NCI-H1417 (cell line): ENCODE data around the gene MFSD2A.
"Not testable (repeated sequence)": the region's sequence is repeated elsewhere in the genome, so short reads cannot be mapped to it uniquely, and the experiment has no call there.

ENCODE experiments used
- DNase-seq, 3 experiments: peaks; one replicate each; lab custom pipeline; 2025; lab: John Stamatoyannopoulos, UW

Gene MFSD2A

DNA sequence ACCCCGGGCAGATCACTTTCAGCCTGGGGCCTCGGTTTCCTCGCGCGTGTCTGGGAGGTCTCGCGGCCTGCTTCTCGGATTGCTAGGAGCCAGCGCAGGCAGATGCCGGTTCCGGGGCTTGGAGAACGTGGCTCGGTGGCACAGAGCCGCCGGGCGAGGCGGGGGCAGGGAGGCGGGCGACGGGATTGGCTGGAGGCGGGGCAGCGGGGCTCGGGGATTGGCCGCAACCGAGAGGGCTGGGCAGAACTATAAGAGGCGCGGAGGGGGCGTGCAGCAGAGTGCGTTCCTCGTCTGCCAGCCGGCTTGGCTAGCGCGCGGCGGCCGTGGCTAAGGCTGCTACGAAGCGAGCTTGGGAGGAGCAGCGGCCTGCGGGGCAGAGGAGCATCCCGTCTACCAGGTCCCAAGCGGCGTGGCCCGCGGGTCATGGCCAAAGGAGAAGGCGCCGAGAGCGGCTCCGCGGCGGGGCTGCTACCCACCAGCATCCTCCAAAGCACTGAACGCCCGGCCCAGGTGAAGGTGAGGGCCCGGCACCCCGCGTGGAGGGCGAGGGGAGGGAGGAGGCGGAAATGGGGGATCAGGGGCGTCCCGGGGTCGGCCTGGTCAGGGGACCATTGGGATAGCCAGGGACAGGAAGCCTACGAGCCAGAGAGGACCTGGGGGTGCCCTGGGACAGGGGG is at the start of gene MFSD2A:
TSS of gene MFSD2A (plus strand) at position 276 of the 677 bp plus-strand sequence. CDS start at position 424, 148 bp downstream.
- DNase-seq = peak; percentile 89 to 95 (median 92)

DNA sequence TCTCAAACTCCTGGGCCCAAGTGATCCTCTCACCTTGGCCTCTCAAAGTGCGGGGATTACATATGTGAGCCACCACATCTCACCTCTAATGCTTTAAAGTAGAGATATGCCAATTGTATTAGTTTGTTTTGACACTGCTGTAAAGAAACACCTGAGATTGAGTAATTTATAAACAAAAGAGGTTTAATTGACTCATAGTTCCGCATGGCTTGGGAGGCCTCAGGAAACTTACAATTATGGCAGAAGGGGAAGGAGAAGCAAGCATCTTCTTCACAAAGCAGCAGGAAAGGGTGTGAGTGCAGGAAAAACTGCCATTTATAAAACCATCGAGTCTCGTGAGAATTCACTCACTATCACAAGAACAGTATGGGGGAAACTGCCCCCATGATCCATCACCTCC is 49.8 kb upstream of the MFSD2A start:
- no peak for DNase-seq

DNA sequence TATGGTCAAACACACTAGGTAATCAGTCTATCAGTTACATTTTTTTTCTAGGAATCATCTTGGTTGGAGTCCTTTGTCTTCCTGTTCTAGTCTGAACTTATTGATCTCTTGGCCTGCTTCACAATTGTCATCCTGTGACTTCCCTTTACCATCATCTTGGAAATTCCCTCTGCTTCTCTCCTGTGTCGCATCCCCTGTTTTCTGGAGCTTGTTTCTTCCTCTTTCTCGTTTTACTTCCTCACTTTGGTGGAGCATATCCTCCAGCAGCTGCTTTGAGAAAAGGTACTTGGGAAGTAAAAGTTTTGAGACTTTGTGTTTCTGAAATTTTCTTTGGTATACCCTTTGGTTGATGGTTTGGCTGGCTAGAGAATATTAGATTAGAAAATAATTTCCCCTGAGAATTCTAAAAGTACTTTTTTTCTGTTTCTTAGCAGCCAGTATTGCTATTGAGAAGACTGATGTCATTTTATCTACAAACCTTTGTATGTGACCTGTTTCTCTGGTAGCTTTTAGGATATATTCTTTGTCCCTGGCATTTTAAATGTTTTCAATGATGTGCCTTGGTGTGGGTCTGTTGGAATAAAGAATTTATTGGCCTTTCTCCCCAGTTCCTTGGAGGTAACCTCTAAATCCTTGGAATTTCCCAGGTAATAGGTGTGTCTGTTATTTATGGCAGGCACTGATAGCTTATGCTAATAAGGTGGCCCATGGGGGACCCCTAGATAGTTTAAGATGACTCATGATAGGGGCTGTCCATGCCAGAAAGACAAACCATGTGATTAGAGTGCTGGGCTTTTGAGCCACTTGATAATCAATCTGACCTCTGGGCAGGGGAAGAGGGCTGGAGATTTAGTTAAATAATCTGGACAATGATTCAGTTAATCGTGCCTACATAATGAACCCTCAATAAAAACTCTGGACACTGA is 47.2 kb upstream of the MFSD2A start:
- DNase-seq = no peak

DNA sequence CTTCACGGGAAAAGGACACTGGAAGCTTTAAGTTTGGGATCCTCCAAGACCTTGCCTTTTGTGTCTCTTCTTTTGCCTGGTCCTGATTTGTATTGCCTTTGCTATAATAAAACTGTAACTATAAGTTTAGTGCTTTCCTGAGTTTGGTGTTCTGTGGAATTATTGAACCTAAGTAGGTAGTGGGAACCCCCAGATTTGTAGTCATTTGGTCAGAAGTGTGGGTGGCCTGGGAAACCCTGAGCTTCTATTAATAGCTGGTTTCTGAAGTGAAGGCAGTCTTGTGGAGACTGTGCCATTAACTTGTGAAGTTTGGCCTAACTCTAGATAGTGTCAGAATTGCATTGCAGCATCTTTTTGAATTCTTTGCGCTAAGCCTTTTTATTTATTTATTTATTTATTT is 46.4 kb upstream of the MFSD2A start:
- DNase-seq = no peak

DNA sequence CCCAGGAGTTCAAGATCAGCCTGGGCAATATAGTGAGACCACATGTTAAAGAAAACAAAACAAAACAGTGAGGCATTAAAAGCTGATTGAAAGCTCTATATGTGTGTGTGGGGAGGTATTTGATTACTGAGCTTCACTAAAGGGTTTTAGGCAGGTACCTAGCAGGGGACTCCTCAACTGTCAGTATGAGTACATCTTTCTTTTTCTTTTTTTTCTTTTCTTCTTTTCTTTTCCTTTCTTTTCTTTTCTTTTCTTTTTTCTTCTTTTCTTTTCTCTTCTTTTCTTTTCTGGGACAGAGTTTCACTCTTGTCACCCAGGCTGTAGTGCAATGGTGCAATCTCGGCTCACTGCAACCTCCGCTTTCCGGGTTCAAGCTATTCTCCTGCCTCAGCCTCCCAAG is 44.7 kb upstream of the MFSD2A start:
- no peak for DNase-seq

DNA sequence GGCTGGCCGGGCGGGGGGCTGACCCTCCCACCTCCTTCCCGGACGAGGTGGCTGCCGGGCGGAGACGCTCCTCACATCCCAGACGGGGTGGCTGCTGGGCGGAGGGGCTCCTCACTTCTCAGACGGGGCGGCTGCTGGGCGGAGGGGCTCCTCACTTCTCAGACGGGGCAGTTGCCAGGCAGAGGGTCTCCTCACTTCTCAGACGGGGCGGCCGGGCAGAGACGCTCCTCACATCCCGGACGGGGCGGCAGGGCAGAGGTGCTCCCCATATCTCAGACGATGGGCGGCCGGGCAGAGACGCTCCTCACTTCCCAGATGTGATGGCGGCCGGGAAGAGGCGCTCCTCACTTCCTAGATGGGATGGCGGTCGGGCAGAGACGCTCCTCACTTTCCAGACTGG is 41.8 kb upstream of the MFSD2A start:
- DNase-seq = not testable (repeated sequence)

DNA sequence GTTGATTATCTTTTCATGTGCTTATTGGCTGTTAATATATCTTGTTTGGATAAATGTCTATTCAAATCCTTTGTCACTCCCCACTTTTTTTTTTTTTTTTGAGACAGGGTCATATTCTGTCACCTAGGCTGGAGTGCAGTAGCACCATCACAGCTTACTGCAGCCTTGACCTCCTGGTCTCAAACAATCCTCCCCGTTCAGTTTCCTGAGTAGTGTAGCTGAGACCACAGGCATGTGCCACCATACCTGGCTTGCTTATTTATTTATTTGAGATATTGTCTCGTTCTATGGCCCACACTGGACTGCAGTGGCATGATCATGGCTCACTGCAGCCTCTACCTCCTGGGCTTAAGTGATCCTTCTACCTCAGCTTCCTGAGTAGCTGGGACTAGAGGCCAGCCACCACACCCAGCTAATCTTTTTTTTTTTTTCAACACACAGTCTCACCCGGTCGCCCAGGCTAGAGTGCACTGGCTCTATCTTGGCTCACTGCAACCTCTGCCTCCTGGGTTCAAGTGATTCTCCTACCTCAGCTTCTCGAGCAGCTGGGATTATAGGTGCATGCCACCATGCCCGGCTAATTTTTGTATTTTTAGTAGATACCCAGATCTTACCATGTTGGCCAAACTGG is 39.3 kb upstream of the MFSD2A start:
- no peak for DNase-seq

DNA sequence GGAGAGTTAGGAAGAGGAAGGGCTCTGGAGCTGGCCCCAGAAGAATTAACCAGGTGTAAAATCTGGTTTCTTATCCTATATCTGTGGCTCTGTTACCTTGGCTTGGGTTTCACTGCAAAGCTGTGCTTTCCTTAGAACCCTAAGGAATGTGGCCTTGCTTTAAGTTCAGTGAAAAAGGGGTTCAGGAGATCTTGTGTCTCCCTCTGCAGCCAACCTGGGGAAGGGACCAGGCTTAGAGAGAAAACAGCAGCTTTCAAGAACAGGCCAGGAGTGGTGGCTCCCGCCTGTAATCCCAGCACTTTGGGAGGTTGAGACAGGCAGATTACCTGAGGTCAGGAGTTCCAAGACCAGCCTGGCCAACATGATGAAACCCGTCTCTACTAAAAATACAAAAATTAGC is 37.1 kb upstream of the MFSD2A start:
- no peak for DNase-seq

DNA sequence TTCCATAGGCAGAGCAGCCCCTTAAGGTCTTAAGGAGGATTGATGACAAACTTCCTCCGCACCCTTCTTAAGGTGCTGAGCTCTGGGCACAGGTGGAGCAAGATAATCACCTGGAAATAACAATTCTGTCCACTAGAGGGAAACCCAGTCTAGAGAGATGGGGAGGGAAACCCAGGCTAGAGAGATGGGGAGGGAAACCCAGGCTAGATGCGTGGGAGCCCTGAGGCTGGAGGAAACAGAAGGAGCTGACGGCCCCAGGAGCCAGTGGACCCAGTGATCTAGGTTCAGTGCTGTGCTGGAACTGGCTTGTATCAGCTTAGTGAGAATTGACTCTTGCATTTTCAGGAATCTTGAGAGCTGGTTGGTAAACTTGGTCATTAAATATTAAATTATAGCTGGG is 35.4 kb upstream of the MFSD2A start:
- peak; percentile 44 to 88 (median 75) for DNase-seq

DNA sequence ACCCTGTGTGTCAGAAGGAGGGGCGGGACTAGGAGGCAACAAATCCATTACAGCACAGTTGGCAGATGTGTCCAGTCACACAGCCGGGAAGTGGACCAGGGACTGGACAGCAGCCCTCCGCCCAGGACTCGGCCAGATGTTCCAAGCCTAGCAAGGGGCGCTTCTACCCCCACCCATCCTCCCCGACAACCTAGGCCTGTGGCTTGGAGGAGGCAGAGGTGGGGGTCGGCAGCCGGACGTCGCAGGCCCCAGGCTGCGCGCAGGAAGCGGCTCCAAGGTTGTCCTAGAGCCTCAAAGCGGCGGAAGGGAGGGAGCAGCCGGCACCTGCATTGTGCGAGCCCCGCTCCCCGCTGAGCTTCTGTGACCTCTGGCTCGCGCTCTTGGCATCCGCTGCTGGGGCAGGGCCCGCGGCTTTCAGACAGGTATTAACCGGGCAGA is 32.7 kb upstream of the MFSD2A start:
- no peak for DNase-seq

DNA sequence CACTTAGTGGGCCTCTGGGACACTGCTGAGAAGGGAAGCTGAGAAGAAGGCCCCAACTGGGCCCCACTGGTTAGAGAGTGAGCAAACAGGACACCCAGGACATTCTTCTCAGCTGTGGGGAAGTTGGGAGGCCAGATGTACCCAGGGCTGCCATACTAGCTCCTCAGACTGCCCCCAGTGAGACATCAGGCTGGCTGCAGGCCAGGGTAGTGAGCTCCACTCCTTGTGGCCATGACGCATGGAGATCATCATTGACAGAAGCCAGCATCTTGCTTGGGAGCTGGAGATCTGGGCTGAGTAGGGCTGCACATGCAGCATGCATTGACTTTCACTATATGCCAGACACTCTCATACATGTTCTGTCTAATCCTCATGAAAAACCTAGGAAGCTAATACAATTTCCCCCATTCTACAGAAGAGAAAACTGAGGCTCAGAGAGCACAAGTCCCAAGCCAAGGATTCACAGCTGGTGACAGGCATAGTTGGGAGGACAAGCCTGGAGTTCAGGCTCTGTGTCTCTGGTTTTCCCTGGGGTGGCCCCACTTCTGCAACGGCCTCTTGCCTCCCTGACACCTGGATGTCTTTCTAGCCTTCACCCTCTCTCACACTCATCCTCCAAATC is 29.1 kb upstream of the MFSD2A start:
- DNase-seq = no peak

DNA sequence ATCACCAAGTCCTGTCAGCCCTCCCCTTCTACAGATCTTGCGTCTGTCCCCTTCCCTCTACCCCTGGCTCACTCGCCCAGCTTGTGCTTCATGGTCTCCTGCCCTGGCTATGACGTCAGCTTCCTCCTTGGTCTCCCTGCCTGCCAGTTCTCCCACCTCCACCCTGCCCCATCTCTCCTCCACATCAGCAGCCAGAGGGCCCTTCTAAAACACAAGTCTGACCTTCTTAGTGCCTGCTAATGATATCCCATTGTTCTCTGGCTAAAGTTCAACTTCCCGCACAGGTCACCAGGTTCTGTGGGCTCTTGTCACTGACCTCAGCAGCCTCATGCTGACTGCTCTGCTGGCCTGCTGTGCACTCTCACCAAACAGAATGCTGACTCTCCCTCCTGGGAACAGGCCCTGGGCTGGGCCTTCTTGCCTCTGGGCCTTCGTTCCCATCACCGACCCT is 28.6 kb upstream of the MFSD2A start:
- no peak for DNase-seq

DNA sequence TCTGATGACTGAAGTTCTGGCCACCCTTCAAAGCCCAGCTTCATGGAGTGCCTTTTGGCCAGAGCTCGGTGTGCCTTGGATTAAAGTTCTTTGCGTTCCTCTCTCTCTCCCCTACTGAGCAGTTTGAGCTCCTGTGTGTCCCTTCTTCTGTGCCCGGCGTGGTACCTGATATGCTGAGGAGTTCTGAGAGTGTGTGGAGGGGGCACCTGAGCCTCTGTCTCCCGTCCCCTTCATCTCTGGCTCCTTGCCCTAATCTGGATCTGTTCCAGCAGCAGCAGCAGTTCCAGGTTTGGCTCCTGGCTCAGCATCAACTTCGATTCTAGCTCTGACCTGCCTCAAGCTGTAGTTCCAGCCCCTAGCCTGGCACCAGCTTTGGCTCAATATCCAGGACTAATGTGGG is 28.1 kb upstream of the MFSD2A start:
- DNase-seq = no peak

DNA sequence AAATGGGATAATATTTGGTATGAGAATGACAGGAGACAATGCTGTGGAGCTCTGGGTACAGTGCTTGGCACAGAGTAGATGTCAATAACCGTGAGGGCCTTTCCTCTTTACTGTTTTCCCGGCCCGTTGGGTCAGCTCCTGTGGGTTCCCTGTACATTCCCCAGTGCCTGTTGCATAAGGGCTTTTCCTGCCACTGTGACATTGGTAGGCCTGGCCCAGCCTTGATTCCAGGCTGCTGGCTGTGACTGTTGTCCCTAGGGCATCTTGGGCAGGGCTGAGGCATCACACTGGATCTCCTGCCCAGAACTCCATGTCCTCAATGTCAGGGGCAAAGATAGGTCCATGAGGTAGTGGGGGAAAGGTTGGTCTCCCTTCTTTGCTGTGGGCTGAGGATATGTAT is 27.4 kb upstream of the MFSD2A start:
- no peak for DNase-seq

DNA sequence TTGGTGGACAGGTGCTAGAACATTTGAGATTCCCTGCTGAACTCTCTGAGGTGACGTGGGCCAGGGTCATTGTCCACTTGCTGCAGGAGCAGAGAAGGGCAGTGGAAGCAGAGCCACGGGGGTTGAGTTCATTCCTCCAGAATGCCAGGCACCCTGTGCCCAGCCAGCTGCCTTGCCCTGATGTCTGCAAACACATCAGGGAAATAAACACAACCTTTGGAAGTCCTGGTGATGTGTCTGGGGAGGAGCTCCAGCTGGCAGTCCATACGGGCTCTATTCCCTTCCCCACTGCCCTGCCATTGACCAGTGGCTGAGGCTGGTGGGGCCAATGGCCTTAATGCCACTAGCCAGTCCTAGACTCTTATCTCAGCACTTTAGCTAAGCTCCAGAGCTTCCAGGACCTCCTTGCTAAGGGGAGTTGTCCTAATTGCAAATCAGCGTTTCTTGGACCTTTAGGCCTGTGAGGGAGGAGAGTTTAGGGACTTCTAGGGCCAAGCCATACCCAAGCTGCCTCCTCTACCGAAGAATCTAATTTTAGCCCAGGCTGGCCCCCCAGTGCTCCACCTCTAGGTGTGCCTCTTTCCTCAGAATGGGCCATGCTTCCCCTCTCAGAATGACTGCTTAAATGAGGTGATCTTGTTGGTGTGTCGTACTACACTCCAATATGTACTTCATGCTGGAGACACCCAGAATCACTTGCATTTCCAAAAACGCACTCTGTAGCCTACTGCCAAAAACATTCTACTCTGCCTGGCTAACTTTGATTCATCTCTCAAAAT is 25.9 kb upstream of the MFSD2A start:
- no peak for DNase-seq

DNA sequence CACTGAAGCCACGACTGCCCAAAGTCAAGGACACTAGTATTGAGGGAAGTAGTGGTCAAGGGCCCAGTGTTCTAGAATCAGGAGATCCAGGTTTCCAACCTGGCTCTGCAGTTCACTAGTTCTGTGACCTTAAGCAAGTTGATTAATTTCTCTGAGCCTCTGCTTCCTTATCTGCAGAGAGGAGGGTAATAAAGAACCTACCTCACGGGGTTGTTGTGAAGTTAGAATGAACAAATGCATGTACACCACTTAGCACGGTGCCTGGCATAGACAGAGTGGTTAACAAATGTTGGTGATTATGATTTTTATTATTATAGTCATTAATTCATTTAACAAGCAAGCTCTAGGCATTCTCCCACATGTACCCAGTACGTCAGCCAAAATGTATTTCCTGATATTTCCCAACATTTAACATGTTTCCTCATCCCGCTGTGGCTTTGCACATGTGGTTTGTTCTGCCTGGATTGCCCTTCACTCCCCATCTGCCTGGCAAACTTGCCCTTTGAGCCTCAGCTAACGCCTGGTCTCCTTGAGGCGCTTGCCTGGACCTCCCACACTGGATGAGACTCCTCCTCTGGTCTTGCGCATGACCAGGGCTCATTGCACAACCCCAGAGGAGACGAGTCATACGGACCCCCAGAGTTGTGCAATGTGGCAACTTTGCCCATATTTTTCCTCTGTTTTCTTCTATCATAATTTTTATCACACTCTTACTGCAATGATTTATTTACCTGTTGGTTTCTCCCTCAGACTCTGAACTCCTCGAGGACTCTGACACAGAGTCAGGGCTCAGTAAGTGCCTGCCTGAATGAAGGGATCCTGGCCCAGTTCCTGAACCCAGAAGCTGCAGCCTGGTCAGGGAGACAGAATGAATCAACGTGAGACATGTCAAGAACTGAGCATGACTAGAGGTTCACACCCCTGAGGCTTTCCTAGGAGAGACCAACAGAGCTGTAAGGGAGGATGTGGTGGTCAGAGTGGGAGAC is 20.7 kb upstream of the MFSD2A start:
- DNase-seq = no peak

DNA sequence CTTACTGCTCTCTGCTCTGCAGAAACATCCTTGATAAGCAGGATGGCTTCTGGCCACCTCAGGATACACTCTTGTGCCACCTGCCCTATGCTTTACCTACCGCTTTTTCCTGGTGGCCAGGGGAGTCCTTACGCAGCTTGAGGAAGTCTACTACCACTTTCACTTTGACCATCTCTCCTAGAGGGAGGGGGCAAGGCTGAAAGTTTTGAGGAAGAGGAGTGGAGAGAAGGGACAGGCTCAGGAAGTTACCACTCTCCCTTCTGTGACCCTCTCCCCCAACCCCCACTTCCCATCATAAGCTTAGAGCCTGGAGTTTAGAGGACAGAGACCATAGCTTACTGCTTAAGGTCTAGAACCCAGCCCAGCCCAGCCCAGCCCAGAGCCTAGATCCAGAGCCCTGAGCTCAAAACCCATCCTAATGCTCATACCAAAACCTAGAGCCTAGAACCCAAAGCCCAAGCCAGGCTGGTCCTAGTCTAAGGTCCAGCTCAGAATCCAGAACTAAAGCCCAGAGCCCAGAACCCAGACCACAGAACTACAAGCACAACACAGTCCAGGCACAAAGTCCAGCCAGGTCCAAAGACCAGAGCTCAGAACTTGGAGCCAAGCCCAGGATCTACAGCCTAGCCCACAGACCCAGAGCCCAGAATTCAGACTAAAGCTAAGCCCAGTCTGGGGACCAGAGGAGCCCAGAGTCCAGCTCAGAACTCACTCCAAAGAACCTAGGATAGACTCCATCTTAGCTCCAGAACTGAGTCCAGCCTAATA is 18.0 kb upstream of the MFSD2A start:
- no peak for DNase-seq

DNA sequence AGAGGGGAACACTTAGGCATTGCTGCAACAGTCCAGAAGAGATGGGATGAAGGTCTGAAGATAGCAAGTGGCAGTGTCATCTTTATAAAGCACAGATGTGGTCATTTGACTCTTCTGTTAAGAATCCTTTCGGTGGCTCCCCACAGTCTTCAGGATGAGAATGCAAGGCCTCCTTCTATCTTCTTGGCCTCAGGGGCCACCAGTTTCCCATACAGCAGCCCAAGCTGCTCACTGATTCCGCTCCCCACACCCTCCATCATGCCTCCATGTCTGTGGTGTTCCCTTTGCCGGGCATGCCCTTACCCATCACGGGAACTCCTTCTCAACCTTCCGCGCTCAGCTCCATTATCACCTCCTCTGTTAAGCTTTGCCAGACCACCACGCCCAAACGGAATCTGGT is 16.1 kb upstream of the MFSD2A start:
- no peak for DNase-seq

DNA sequence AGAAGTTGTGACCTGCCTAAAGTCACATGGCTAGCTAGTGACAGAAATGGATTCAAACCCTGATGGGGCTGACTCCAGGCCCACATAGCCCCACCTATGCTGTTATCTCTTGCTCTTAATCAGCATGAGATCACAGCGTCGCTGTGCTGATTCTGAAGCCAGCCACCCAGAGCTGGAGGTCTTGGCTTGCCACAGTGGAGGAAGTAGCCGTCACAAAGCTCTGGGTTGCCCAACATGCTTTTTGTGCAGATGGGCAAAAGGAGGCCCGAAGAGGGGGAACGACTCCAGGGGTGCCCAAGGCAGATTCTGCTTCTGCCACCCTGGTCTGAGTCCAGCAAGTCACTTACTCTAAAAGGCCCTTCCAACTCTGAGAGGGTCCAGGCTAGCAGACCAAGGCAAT is 14.7 kb upstream of the MFSD2A start:
- no peak for DNase-seq
